HG02642 (cell line): Measurements from ENCODE around the gene SLC5A8.
"Not testable (repeated sequence)": the region's sequence is repeated elsewhere in the genome, so short reads cannot be mapped to it uniquely, and the experiment has no call there.

ENCODE experiments used
- ATAC-seq: cut with Tn5 transposase; IDR thresholded peaks from one replicate; pipeline ENCODE4 v1.9.1; 2021; ENCODE audit warnings: mild to moderate bottlenecking; ENCODE audit not compliant: unreplicated experiment, poor library complexity

SLC5A8 gene

GRCh38 chr12:101173197-101173749 lies 36.8 kb downstream of the SLC5A8 start:
- ATAC-seq = no peak

- no peak for ATAC-seq
These were observed 37.7 kb downstream of the SLC5A8 start for GRCh38 chr12:101172316-101172715.

GRCh38 chr12:101168001-101168400 lies 42.0 kb downstream of the SLC5A8 start:
- ATAC-seq = no peak

GRCh38 chr12:101166866-101167265 lies 43.2 kb downstream of the SLC5A8 start:
- no peak for ATAC-seq

GRCh38 chr12:101165319-101165718 lies 44.7 kb downstream of the SLC5A8 start:
- no peak for ATAC-seq

- ATAC-seq = not testable (repeated sequence)
These were observed 64.1 kb downstream of the SLC5A8 start for GRCh38 chr12:101145777-101146431.

- no peak for ATAC-seq
These were observed 82.4 kb downstream of the SLC5A8 start for GRCh38 chr12:101127521-101128219.

- no peak for ATAC-seq
These were observed 92.2 kb downstream of the SLC5A8 start for GRCh38 chr12:101117842-101118241.

GRCh38 chr12:101116911-101117310 lies 93.1 kb downstream of the SLC5A8 start:
- no peak for ATAC-seq

- ATAC-seq = no peak
These were observed 94.7 kb downstream of the SLC5A8 start for GRCh38 chr12:101115326-101115725.

- ATAC-seq = no peak
These were observed 98.6 kb downstream of the SLC5A8 start for GRCh38 chr12:101111441-101111840.

GRCh38 chr12:101110866-101111265 lies 99.2 kb downstream of the SLC5A8 start:
- no peak for ATAC-seq

GRCh38 chr12:101108130-101108529 lies 101.9 kb downstream of the SLC5A8 start:
- no peak for ATAC-seq

GRCh38 chr12:101107032-101107763 lies 102.8 kb downstream of the SLC5A8 start:
- no peak for ATAC-seq
